ENCODE data around the gene DCAF17.

DNA sequence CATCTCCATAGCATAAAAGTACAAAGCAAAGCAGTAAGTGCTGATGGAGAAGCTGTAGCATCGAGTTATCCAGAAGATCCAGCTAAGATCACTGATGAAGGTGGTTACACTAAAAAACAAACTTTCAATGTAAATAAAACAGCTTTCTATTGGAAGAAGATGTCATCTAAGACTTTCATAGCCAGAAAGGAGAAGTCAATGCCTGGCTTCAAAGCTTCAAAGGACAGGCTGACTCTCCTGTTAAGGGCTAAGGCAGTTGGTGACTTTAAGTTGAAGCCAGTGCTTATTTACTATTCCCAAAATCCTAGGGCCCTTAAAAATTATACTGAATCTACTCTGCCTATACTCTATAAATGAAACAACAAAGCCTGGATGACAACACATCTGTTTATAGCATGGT lies 44.2 kb upstream of the DCAF17 start:
- TF ChIP-seq MAZ (IDR thresholded peaks at IDR 0.05; ENCODE audit: borderline replicate concordance, low read depth, low read length) (no peak), MAZ (CRISPR knock-in tag; IDR thresholded peaks at IDR 0.05; ENCODE audit: low read depth) (no peak), TCF7L2 (IDR thresholded peaks at IDR 0.05; ENCODE audit: low read depth, low read length) (no peak), TBL1XR1 (IDR thresholded peaks at IDR 0.05; ENCODE audit: borderline replicate concordance, low read length, partially characterized antibody) (no peak), KDM5A (IDR thresholded peaks at IDR 0.05; ENCODE audit: borderline replicate concordance, low read length) (no peak), ZBTB38 (CRISPR knock-in tag; IDR thresholded peaks at IDR 0.05) (no peak), IRX3 (CRISPR knock-in tag; IDR thresholded peaks at IDR 0.05; ENCODE audit: borderline replicate concordance, low read depth) (no peak), POLR2A (IDR thresholded peaks at IDR 0.05; ENCODE audit: insufficient read depth in 1 of 2, low read depth in 2 of 2, low read length in 2 of 2) (no peak), ARHGAP35 (CRISPR knock-in tag; IDR thresholded peaks at IDR 0.05; ENCODE audit: borderline replicate concordance) (no peak), ZNF367 (CRISPR knock-in tag; IDR thresholded peaks at IDR 0.05; ENCODE audit: borderline replicate concordance) (no peak), SMAD3 (CRISPR knock-in tag; IDR thresholded peaks at IDR 0.05) (no peak)
- TF ChIP-seq, protein P1, sequence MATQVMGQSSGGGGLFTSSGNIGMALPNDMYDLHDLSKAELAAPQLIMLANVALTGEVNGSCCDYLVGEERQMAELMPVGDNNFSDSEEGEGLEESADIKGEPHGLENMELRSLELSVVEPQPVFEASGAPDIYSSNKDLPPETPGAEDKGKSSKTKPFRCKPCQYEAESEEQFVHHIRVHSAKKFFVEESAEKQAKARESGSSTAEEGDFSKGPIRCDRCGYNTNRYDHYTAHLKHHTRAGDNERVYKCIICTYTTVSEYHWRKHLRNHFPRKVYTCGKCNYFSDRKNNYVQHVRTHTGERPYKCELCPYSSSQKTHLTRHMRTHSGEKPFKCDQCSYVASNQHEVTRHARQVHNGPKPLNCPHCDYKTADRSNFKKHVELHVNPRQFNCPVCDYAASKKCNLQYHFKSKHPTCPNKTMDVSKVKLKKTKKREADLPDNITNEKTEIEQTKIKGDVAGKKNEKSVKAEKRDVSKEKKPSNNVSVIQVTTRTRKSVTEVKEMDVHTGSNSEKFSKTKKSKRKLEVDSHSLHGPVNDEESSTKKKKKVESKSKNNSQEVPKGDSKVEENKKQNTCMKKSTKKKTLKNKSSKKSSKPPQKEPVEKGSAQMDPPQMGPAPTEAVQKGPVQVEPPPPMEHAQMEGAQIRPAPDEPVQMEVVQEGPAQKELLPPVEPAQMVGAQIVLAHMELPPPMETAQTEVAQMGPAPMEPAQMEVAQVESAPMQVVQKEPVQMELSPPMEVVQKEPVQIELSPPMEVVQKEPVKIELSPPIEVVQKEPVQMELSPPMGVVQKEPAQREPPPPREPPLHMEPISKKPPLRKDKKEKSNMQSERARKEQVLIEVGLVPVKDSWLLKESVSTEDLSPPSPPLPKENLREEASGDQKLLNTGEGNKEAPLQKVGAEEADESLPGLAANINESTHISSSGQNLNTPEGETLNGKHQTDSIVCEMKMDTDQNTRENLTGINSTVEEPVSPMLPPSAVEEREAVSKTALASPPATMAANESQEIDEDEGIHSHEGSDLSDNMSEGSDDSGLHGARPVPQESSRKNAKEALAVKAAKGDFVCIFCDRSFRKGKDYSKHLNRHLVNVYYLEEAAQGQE (IDR thresholded peaks at IDR 0.05; ENCODE audit: borderline replicate concordance in 1 of 2, low read depth in 1 of 2, low read length in 2 of 2), result no peak
- TF ChIP-seq, protein P2, sequence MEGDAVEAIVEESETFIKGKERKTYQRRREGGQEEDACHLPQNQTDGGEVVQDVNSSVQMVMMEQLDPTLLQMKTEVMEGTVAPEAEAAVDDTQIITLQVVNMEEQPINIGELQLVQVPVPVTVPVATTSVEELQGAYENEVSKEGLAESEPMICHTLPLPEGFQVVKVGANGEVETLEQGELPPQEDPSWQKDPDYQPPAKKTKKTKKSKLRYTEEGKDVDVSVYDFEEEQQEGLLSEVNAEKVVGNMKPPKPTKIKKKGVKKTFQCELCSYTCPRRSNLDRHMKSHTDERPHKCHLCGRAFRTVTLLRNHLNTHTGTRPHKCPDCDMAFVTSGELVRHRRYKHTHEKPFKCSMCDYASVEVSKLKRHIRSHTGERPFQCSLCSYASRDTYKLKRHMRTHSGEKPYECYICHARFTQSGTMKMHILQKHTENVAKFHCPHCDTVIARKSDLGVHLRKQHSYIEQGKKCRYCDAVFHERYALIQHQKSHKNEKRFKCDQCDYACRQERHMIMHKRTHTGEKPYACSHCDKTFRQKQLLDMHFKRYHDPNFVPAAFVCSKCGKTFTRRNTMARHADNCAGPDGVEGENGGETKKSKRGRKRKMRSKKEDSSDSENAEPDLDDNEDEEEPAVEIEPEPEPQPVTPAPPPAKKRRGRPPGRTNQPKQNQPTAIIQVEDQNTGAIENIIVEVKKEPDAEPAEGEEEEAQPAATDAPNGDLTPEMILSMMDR (CRISPR knock-in tag; IDR thresholded peaks at IDR 0.05), result no peak
- TF ChIP-seq, protein P3, sequence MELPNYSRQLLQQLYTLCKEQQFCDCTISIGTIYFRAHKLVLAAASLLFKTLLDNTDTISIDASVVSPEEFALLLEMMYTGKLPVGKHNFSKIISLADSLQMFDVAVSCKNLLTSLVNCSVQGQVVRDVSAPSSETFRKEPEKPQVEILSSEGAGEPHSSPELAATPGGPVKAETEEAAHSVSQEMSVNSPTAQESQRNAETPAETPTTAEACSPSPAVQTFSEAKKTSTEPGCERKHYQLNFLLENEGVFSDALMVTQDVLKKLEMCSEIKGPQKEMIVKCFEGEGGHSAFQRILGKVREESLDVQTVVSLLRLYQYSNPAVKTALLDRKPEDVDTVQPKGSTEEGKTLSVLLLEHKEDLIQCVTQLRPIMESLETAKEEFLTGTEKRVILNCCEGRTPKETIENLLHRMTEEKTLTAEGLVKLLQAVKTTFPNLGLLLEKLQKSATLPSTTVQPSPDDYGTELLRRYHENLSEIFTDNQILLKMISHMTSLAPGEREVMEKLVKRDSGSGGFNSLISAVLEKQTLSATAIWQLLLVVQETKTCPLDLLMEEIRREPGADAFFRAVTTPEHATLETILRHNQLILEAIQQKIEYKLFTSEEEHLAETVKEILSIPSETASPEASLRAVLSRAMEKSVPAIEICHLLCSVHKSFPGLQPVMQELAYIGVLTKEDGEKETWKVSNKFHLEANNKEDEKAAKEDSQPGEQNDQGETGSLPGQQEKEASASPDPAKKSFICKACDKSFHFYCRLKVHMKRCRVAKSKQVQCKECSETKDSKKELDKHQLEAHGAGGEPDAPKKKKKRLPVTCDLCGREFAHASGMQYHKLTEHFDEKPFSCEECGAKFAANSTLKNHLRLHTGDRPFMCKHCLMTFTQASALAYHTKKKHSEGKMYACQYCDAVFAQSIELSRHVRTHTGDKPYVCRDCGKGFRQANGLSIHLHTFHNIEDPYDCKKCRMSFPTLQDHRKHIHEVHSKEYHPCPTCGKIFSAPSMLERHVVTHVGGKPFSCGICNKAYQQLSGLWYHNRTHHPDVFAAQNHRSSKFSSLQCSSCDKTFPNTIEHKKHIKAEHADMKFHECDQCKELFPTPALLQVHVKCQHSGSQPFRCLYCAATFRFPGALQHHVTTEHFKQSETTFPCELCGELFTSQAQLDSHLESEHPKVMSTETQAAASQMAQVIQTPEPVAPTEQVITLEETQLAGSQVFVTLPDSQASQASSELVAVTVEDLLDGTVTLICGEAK (IDR thresholded peaks at IDR 0.05), result no peak
- TF ChIP-seq, protein P3 (CRISPR knock-in tag; IDR thresholded peaks at IDR 0.05), result no peak
